Mesenchymal stem cell (in vitro differentiated cells and primary cell): ENCODE measurements around the gene SNRNP70. TPM values are rescaled to one million over a fixed set of nuclear protein-coding genes. Genes with fewer than 3 reads are reported as not detected.
"Not testable (repeated sequence)": the region's sequence is repeated elsewhere in the genome, so short reads cannot be mapped to it uniquely, and the experiment has no call there.

Experiments used
- DNase-seq: peaks from one replicate; pipeline ENCODE4 v3.0.0-alpha.2; 2013
- H2AFZ ChIP-seq: one replicate; pipeline ENCODE4 v1.6.1; 2013; ENCODE audit warnings: low read depth, mild to moderate bottlenecking, control low read depth, inconsistent platforms, low read length, moderate library complexity
- H2AK5ac ChIP-seq: 2 replicates; pipeline ENCODE4 v1.6.1; 2013; ENCODE audit warnings: low read length, moderate library complexity, mild to moderate bottlenecking, inconsistent platforms; ENCODE audit not compliant: severe bottlenecking
- H2BK120ac ChIP-seq: one replicate; pipeline ENCODE4 v1.6.1; 2013; ENCODE audit warnings: low read depth, mild to moderate bottlenecking, inconsistent platforms, low read length, moderate library complexity
- H2BK12ac ChIP-seq, 2 experiments: one replicate each; pipeline ENCODE4 v1.6.1; 2013; ENCODE audit warnings: inconsistent platforms in 2 of 2, low read length in 2 of 2, mild to moderate bottlenecking in 2 of 2, moderate library complexity in 2 of 2, control low read depth in 1 of 2
- H2BK15ac ChIP-seq: one replicate; pipeline ENCODE4 v1.6.1; 2013; ENCODE audit warnings: mild to moderate bottlenecking, low read depth, inconsistent platforms; ENCODE audit not compliant: poor library complexity, severe bottlenecking
- H2BK5ac ChIP-seq: 2 replicates; pipeline ENCODE4 v1.6.1; 2013; ENCODE audit warnings: low read depth, mild to moderate bottlenecking, low read length, control low read depth, inconsistent platforms; ENCODE audit not compliant: poor library complexity, severe bottlenecking
- H3K14ac ChIP-seq, 2 experiments: one replicate each; pipeline ENCODE4 v1.6.1; 2013; ENCODE audit warnings: inconsistent platforms in 2 of 2, low read length in 2 of 2, control low read depth in 1 of 2, mild to moderate bottlenecking in 1 of 2, moderate library complexity in 1 of 2
- H3K18ac ChIP-seq, 2 experiments: one replicate each; pipeline ENCODE4 v1.6.1; 2013; ENCODE audit warnings: inconsistent platforms in 2 of 2, low read length in 2 of 2, control low read depth in 1 of 2, low read depth in 1 of 2, mild to moderate bottlenecking in 1 of 2
- H3K23ac ChIP-seq, 2 experiments: one replicate each; pipeline ENCODE4 v1.6.1; 2013; ENCODE audit warnings: inconsistent platforms in 2 of 2, low read length in 2 of 2, mild to moderate bottlenecking in 2 of 2, moderate library complexity in 2 of 2, control low read depth in 1 of 2
- H3K27ac ChIP-seq: 2 replicates; pipeline ENCODE4 v1.5.1; 2013; ENCODE audit warnings: mild to moderate bottlenecking, moderate library complexity, low read length, control low read depth, inconsistent platforms; ENCODE audit not compliant: poor library complexity, severe bottlenecking
- H3K27me3 ChIP-seq, 2 experiments: 2 replicates each; pipeline versions ENCODE4 v1.6.1 to v1.7.0; 2013; ENCODE audit warnings: low read length in 2 of 2, mild to moderate bottlenecking in 2 of 2, moderate library complexity in 2 of 2, control low read depth in 1 of 2, inconsistent platforms in 1 of 2; ENCODE audit not compliant: control insufficient read depth in 1 of 2, insufficient read depth in 1 of 2
- H3K36me3 ChIP-seq, 2 experiments: 2 replicates each; pipeline versions ENCODE4 v1.6.1 to v1.7.0; 2013; ENCODE audit warnings: low read length in 2 of 2, control low read depth in 1 of 2, inconsistent platforms in 1 of 2, low read depth in 1 of 2, mild to moderate bottlenecking in 1 of 2; ENCODE audit not compliant: insufficient read depth in 2 of 2, control insufficient read depth in 1 of 2
- H3K4ac ChIP-seq, 2 experiments: one replicate each; pipeline ENCODE4 v1.6.1; 2013; ENCODE audit warnings: inconsistent platforms in 2 of 2, low read length in 2 of 2, mild to moderate bottlenecking in 2 of 2, moderate library complexity in 2 of 2, control low read depth in 1 of 2, low read depth in 1 of 2
- H3K4me1 ChIP-seq: 2 replicates; pipeline ENCODE4 v1.6.1; 2013; ENCODE audit warnings: low read depth, low read length, control low read depth; ENCODE audit not compliant: control insufficient read depth, insufficient read depth
- H3K4me2 ChIP-seq: 2 replicates; pipeline ENCODE4 v1.6.1; 2013; ENCODE audit warnings: low read length, mild to moderate bottlenecking, inconsistent platforms; ENCODE audit not compliant: poor library complexity, severe bottlenecking
- H3K4me3 ChIP-seq, 2 experiments: 2 replicates each; pipeline versions ENCODE4 v1.5.1 to v1.7.0; 2013; ENCODE audit warnings: low read length in 2 of 2, mild to moderate bottlenecking in 2 of 2, control low read depth in 1 of 2, low read depth in 1 of 2; ENCODE audit not compliant: insufficient read depth in 1 of 2
- H3K79me1 ChIP-seq: replicated peaks from 2 replicates; pipeline ENCODE4 v1.6.1; 2013; ENCODE audit warnings: mild to moderate bottlenecking, control low read depth, low read length, inconsistent platforms; ENCODE audit not compliant: poor library complexity, severe bottlenecking
- H3K9ac ChIP-seq: 2 replicates; pipeline ENCODE4 v1.7.0; 2013; ENCODE audit warnings: mild to moderate bottlenecking, low read length, moderate library complexity
- H3K9me3 ChIP-seq: 2 replicates; pipeline ENCODE4 v1.7.0; 2013; ENCODE audit warnings: mild to moderate bottlenecking, low read length; ENCODE audit not compliant: control insufficient read depth
- H4K8ac ChIP-seq: one replicate; pipeline ENCODE4 v1.6.1; 2013; ENCODE audit warnings: inconsistent platforms, mild to moderate bottlenecking, low read length, moderate library complexity
- H4K91ac ChIP-seq: one replicate; pipeline ENCODE4 v1.6.1; 2013; ENCODE audit warnings: mild to moderate bottlenecking, low read length, inconsistent platforms
- WGBS: methylation state at CpG from one replicate; pipeline ENCODE4 v1.1.7; 2013; ENCODE audit warnings: mixed read lengths; 5-methylcytosine and 5-hydroxymethylcytosine counted together
- polyA plus RNA-seq, 2 experiments: library from polyadenylated mRNA; stranded (reverse); fragments of 200-250 nt; gene quantifications; one replicate each; pipeline ENCODE4 v1.2.3, GENCODE V29; 2013

SNRNP70 gene, protein sequence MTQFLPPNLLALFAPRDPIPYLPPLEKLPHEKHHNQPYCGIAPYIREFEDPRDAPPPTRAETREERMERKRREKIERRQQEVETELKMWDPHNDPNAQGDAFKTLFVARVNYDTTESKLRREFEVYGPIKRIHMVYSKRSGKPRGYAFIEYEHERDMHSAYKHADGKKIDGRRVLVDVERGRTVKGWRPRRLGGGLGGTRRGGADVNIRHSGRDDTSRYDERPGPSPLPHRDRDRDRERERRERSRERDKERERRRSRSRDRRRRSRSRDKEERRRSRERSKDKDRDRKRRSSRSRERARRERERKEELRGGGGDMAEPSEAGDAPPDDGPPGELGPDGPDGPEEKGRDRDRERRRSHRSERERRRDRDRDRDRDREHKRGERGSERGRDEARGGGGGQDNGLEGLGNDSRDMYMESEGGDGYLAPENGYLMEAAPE
- polyA plus RNA-seq (2013, experiment 1 of 2) = 176 TPM
- 175 TPM for polyA plus RNA-seq (2013, experiment 2 of 2)

DNA sequence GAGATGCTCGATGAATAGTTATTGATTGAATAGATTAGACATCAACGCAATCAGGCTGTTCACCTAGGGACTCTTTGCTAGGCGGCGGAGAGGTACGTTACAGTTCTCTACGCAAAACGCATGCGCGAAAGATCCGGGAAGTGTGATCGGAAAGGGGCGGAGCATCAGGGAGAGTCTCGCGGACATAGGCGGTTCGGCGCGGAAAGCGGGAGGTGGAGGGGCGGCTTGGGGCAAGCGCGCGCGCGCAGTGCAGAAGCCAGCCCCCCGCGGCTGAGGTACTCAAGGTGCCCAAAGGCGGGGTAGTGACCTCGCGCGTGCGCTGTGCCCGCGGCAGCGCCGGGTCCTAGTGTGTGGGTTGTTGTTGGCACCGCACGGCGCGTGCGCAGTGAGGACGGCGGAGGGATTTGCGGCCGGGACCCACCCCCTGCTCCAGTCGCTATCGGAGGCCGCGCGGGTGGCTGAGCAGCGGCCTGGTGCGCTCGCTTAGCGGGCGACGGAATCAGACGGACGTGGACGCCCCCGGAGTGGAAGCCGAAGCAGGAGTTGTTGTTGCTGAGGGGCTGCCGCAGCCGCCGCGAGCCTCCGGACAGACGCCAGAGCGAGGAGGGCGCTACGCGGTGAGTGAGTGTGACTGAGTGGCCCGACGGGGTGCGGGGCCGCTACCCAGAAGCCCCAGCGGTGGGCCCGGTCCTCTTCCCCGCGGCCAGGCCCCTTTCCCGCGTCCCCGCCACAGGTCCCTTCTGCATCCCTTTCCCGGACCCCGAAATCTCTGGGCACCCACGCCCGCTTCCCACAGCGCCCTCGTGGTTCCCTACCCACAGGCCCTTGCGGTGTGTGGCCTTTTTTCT lies at the start of gene SNRNP70:
Gene SNRNP70 (plus strand): TSS at position 432 of the 848 bp plus-strand sequence. CDS start 964 bp downstream, outside the sequence.
- H3K9ac ChIP-seq = peak within 1 kb of the TSS; percentile 98
- H3K23ac ChIP-seq = no peak within 1 kb of the TSS
- H3K14ac ChIP-seq = peak within 1 kb of the TSS in 1 of 2 experiments; percentile 12
- H2BK120ac ChIP-seq = peak within 1 kb of the TSS; percentile 42
- H2BK15ac ChIP-seq = peak within 1 kb of the TSS; percentile 44
- peak; percentile 99 for DNase-seq
- H3K27me3 ChIP-seq = no peaks in the 10 kb centered on the region
- H3K4me1 ChIP-seq = peaks cover 17% of the 10 kb centered on the region
- peak within 1 kb of the TSS; percentile 85 to 89 for H3K18ac ChIP-seq
- peak within 1 kb of the TSS; percentile 74 for H4K91ac ChIP-seq
- H3K36me3 ChIP-seq = peaks cover 23 to 24% of the 10 kb centered on the region in 2 experiments
- peak within 1 kb of the TSS; percentile 55 to 62 for H3K4ac ChIP-seq
- H2BK12ac ChIP-seq = peak within 1 kb of the TSS in 1 of 2 experiments; percentile 6
- H4K8ac ChIP-seq = peak within 1 kb of the TSS; percentile 96
- H2BK5ac ChIP-seq = peak within 1 kb of the TSS; percentile 40
- under 1% methylated on average over 55 of the region's 89 CpGs for WGBS
- H2AK5ac ChIP-seq = peak within 1 kb of the TSS; percentile 53
- H3K4me3 ChIP-seq = peak within 1 kb of the TSS; percentile 72 to 95
- no peak within 1 kb of the TSS for H2AFZ ChIP-seq
- no peaks in the 10 kb centered on the region for H3K9me3 ChIP-seq
- peak within 1 kb of the TSS; percentile 79 for H3K27ac ChIP-seq
- H3K79me1 ChIP-seq = no peaks in the 10 kb centered on the region
- H3K4me2 ChIP-seq = peak within 1 kb of the TSS; percentile 89

DNA sequence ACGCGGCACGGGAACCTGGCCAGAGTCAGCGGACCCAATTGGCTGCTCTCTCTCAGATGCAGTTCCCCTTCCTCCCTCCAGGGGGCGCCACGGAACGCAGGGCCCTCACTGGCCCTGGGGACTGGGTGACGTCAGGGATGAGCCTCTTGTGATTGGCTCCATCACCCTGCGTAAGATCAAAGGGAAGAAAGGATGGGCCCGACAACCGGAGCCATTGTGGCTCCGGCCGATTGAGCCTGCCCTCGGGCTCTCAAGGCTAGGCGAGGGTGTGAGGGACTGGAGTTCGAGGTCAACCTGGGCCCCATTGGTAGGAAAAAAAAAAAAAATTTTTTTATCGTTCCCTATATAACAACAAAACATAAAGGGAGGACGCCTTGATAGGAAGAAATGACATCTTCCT lies 48.4 kb upstream of the SNRNP70 start, which contains the start of gene CGB1:
Gene CGB1 (minus strand): TSS at position 81 of the 400 bp plus-strand sequence. CDS start 184 bp downstream, outside the sequence.
- H4K91ac ChIP-seq, DNase-seq, H2AFZ ChIP-seq, H2BK120ac ChIP-seq, H2BK12ac ChIP-seq, H3K27me3 ChIP-seq, H3K9me3 ChIP-seq, H3K4ac ChIP-seq, H3K23ac ChIP-seq, H3K27ac ChIP-seq, H2BK15ac ChIP-seq, H3K9ac ChIP-seq, H4K8ac ChIP-seq, H3K36me3 ChIP-seq, H3K79me1 ChIP-seq, H3K4me3 ChIP-seq, H2AK5ac ChIP-seq, H3K18ac ChIP-seq, H3K4me1 ChIP-seq, H3K4me2 ChIP-seq, H3K14ac ChIP-seq, H2BK5ac ChIP-seq: not testable (repeated sequence)
- whole genome bisulfite sequencing = 43% methylated on average over 10 of the region's 18 CpGs

DNA sequence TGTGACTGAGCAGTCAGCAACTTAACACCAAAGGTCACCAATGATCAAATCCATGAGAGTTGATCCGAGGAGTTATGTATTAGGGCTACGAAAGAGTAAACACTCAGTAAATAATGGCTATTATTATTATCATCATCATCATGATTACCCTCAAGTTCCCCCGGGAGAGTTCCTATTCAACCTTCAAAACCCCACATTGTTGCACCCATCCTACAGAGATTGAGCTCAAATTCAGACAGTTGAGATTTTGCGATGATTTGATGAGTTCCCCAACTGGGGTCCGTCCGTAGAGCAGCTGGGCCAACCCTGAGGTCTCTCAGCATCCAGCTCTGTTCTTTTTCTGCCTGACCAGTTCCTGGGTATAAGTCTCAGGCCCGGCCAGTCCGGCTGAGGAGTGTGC lies 47.1 kb upstream of the SNRNP70 start:
- H3K4ac ChIP-seq, H2BK5ac ChIP-seq, H2BK15ac ChIP-seq, H3K27me3 ChIP-seq, H3K79me1 ChIP-seq, H4K91ac ChIP-seq, H3K27ac ChIP-seq, H2BK12ac ChIP-seq, H3K9me3 ChIP-seq, H3K14ac ChIP-seq, H3K36me3 ChIP-seq, H3K4me3 ChIP-seq, H4K8ac ChIP-seq, H3K9ac ChIP-seq, H2AK5ac ChIP-seq, DNase-seq, H3K4me2 ChIP-seq, H3K18ac ChIP-seq, H2BK120ac ChIP-seq, H3K23ac ChIP-seq, H2AFZ ChIP-seq: not testable (repeated sequence)
- WGBS = 99% methylated on average over 4 of the region's 8 CpGs
- peaks cover 11% of the 10 kb centered on the region for H3K4me1 ChIP-seq
